Measurements from ENCODE around the gene ZNF511. TPM values are rescaled to one million over a fixed set of nuclear protein-coding genes. Genes with fewer than 3 reads are reported as not detected.

ZNF511 gene
- total RNA-seq, 1 experiment from 2014 or later, result 89.4 TPM

DNA sequence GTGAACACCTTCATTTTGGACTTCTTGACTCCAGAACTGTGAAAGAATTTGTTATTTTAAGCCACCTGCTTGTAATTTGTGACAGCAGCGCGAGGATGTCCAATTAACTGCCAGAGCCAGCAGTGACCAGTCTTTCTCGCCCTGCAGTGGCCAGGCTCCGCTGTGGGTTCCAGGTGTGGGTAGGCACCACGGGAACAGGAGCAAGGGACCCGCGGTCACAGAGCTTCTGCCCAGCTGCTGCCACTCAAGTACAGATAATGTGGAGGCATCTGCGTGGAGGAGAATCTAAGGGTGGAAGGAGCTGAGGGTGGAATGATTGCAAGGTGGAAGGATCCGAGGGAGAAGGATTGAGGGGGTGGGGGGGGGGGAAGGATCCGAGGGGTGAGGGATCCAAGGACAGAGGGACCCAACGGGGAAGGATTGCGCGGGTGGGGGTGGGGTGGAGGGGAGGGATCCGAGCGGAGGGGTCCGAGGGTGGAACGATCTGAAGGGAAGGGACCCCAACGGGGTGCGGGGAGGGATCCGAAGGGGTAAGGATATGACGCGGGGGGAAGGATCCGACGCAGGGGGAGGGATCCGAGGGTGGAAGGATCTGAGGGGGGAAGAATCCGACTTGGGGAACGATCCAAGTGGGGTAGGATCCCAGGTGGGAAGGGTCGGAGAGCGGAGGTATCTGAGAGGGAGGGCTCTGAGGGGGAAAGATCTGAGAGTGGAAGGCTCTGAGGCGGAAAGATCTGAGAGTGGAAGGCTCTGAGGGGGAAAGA is 24.4 kb downstream of the ZNF511 start:
- DNase-seq, result no peak
- Histone ChIP-seq H3K4me2 (ENCODE audit: insufficient read depth, insufficient read length, low read length) (no peak overlapping the region), H2BK15ac (ENCODE audit: low read depth, low read length) (no peak overlapping the region), H3K27ac (ENCODE audit: insufficient read length, low read depth, low read length) (no peak overlapping the region), H2AK5ac (ENCODE audit: insufficient read length, low read length) (no peak overlapping the region), H2BK20ac (ENCODE audit: low read depth, low read length, poor library complexity, severe bottlenecking) (no peak overlapping the region), H3K18ac (ENCODE audit: insufficient read length, low read depth, low read length) (no peak overlapping the region), H4K8ac (replicated peaks; ENCODE audit: insufficient read length, low read depth, low read length) (no peak overlapping the region), H3K27me3 (ENCODE audit: insufficient read depth, low read length) (peaks cover 48% of the 10 kb centered on the region), H2AFZ (ENCODE audit: low read length) (no peak overlapping the region), H3K23ac (ENCODE audit: insufficient read length, low read depth, low read length) (no peak overlapping the region), H2BK5ac (ENCODE audit: insufficient read length, low read length) (no peak overlapping the region), H4K5ac (ENCODE audit: insufficient read length, low read depth, low read length) (no peak overlapping the region), H2BK12ac (ENCODE audit: insufficient read length, low read depth, low read length) (no peak overlapping the region), H2BK120ac (ENCODE audit: low read depth, low read length, poor library complexity, severe bottlenecking) (no peak overlapping the region), H3K56ac (ENCODE audit: insufficient read length, low read depth, low read length) (no peak overlapping the region), H3T11ph (ENCODE audit: low read length) (no peak overlapping the region), H3K79me2 (ENCODE audit: insufficient read depth, low read length) (no peaks in the 10 kb centered on the region), H3K79me1 (ENCODE audit: insufficient read depth, low read depth, low read length, poor library complexity, severe bottlenecking) (no peaks in the 10 kb centered on the region), H3K9ac (ENCODE audit: extremely low read depth, insufficient read length, low read length) (no peak overlapping the region), H4K20me1 (ENCODE audit: control insufficient read depth, insufficient read depth, insufficient read length) (no peaks in the 10 kb centered on the region), H3K14ac (ENCODE audit: insufficient read depth, low read length) (no peak overlapping the region), H3K23me2 (ENCODE audit: insufficient read length, low read depth, low read length, poor library complexity, severe bottlenecking) (peaks cover 17% of the 10 kb centered on the region), H3K4ac (ENCODE audit: low read depth, low read length) (no peak overlapping the region), H4K91ac (ENCODE audit: insufficient read length, low read depth, low read length) (no peak overlapping the region), H3K9me3 (ENCODE audit: control insufficient read depth, low read depth, low read length) (no peaks in the 10 kb centered on the region), H3K4me1 (ENCODE audit: insufficient read depth, low read length) (no peaks in the 10 kb centered on the region)
- peaks cover 13% of the 10 kb centered on the region in 2 experiments for H3K9me3 Mint-ChIP-seq
- peaks cover 6 to 11% of the 10 kb centered on the region in 2 experiments for H3K4me1 Mint-ChIP-seq
- no peak overlapping the region for H3K4me3 Mint-ChIP-seq
- H3K36me3 Mint-ChIP-seq (ENCODE audit: insufficient read depth in 1 of 3, low read depth in 3 of 3), result no peaks in the 10 kb centered on the region
- no CpG with 5 or more reads among the region's 30 CpGs for WGBS (ENCODE audit: extremely low coverage, insufficient read length, low lambda C conversion rate)
- TF ChIP-seq, protein P1, sequence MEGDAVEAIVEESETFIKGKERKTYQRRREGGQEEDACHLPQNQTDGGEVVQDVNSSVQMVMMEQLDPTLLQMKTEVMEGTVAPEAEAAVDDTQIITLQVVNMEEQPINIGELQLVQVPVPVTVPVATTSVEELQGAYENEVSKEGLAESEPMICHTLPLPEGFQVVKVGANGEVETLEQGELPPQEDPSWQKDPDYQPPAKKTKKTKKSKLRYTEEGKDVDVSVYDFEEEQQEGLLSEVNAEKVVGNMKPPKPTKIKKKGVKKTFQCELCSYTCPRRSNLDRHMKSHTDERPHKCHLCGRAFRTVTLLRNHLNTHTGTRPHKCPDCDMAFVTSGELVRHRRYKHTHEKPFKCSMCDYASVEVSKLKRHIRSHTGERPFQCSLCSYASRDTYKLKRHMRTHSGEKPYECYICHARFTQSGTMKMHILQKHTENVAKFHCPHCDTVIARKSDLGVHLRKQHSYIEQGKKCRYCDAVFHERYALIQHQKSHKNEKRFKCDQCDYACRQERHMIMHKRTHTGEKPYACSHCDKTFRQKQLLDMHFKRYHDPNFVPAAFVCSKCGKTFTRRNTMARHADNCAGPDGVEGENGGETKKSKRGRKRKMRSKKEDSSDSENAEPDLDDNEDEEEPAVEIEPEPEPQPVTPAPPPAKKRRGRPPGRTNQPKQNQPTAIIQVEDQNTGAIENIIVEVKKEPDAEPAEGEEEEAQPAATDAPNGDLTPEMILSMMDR (conservative IDR thresholded peaks at IDR 0.05), result no peak
- H3K27ac Mint-ChIP-seq, result no peak overlapping the region
- H3K27me3 Mint-ChIP-seq (ENCODE audit: low read depth), result peaks cover 71% of the 10 kb centered on the region
